Measurements from ENCODE around the gene BDKRB2.

DNA sequence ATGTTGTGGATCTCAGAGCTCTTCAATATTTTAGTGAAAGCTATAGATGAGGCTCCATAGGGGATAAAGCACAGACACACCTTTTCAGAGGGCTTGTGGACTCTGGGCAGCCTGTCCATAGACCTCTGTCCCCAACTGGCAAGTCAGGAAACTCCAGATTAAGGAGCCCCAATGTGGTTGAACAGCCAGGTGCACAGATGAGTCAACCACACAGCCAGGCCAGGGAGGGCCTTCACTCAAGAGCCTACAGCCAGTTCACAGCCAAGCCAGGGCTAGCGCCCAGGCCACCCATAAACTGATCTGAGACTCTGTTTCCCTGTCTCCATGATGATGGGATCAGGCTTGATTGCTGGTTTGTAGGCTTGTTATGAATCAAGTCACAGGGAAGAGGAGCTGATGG lies 1.0 kb upstream of the BDKRB2 start:
- TF ChIP-seq EZH2 (IDR thresholded peaks at IDR 0.05; ENCODE audit: insufficient read depth, poor library complexity, severe bottlenecking) (no peak), EZH2phosphoT487 (IDR thresholded peaks at IDR 0.05; ENCODE audit: insufficient read depth, low read depth) (no peak)

Measured in GM23248 (cell line).